ENCODE data around the gene TSPEAR. TPM values are rescaled to one million over a fixed set of nuclear protein-coding genes. Genes with fewer than 3 reads are reported as not detected.
A peak's percentile ranks its signal among the peaks of the same experiment; 100 is the strongest.
"Not testable (repeated sequence)": the region's sequence is repeated elsewhere in the genome, so short reads cannot be mapped to it uniquely, and the experiment has no call there.

Gene TSPEAR
- total and polyA plus RNA-seq, 2 donors from 2014 or later = 0.09 to 0.22 TPM

DNA sequence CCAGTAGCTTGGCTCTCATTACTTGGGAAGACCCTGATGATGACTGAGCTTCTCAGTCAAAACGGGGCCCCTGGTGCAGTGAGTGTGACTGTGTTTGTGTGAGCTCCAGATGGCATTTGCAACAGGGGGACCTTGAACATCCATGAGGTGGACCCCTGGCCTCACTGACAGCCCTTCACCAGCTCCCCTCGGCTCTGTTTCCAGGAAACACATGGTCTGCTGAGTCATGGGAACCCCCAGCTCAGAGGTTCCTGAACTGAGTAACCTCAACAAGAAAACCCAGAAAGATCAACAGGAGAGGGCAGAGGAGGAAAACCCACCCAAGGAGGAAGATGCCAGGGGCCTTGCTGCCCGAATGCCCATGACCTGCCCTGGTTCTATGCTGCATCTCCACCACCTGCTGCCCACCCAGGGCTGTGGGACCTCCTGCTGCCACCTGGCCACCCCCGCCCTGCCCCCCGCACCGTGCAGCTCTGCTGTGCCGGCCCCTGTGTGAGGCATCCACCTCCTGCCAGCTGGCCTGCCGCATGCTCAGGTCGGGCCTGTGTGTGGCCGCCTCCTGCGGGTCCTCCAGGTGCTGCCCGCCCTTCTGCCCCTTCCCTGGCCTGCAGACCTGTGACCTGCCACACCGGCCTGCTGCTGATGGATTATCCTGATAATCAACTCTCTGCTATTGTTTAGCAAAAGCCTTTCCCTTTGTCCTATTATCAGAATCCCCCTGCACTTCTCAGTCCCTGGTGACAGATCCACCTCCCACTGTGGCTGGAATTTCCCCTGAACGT, 25.2 kb downstream of the TSPEAR start:
- H3K9ac ChIP-seq (ENCODE audit: low read length in 3 of 3) = no peak overlapping the region
- no peaks in the 10 kb centered on the region for H3K4me1 ChIP-seq (ENCODE audit: control insufficient read depth in 2 of 3, insufficient read depth in 2 of 3, low read depth in 1 of 3, low read length in 3 of 3)
- FAIRE-seq (no peak), DNase-seq (peak in 1 of 5 donors; percentile 61)
- no peaks in the 10 kb centered on the region for H3K9me3 ChIP-seq (ENCODE audit: control insufficient read depth in 2 of 3, insufficient read depth in 1 of 3, low read length in 3 of 3)
- H3K4me3 ChIP-seq (ENCODE audit: low read length in 3 of 3) = no peak overlapping the region
- no peaks in the 10 kb centered on the region for H3K36me3 ChIP-seq (ENCODE audit: control insufficient read depth in 2 of 3, insufficient read depth in 3 of 3, low read length in 3 of 3)
- no peaks in the 10 kb centered on the region for H3K27me3 ChIP-seq (ENCODE audit: control insufficient read depth, insufficient read depth, low read length)
- H3K27ac ChIP-seq (ENCODE audit: low read depth in 2 of 2, low read length in 2 of 2) = no peak overlapping the region
- intact Hi-C loops (cut with DNase I) = no loop called here
- TF ChIP-seq, protein P1, sequence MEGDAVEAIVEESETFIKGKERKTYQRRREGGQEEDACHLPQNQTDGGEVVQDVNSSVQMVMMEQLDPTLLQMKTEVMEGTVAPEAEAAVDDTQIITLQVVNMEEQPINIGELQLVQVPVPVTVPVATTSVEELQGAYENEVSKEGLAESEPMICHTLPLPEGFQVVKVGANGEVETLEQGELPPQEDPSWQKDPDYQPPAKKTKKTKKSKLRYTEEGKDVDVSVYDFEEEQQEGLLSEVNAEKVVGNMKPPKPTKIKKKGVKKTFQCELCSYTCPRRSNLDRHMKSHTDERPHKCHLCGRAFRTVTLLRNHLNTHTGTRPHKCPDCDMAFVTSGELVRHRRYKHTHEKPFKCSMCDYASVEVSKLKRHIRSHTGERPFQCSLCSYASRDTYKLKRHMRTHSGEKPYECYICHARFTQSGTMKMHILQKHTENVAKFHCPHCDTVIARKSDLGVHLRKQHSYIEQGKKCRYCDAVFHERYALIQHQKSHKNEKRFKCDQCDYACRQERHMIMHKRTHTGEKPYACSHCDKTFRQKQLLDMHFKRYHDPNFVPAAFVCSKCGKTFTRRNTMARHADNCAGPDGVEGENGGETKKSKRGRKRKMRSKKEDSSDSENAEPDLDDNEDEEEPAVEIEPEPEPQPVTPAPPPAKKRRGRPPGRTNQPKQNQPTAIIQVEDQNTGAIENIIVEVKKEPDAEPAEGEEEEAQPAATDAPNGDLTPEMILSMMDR (IDR thresholded peaks at IDR 0.05; ENCODE audit: borderline replicate concordance, extremely low read depth, insufficient read depth) = no peak

DNA sequence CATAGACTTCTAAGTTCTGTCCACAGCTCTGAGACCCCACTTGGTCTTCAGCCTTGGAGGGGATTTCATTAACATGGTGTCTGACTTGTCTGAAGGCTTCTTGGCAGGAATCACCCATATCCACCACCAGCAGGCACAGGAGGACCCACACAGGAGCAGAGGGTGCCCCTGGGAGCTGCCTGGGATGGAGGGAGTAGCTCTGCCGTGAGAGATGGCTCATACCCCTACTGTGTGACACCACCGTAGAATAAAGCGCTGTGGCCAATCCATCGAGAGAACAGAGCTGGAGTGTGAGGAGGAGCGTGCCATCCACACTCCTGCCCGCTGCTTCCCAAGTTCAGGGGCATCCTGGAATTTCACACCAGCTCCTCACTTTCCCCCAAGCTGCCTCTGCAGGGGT, 26.3 kb downstream of the TSPEAR start:
- H3K27ac ChIP-seq (ENCODE audit: low read depth in 2 of 2, low read length in 2 of 2); H3K9ac ChIP-seq (ENCODE audit: low read length in 3 of 3); H3K4me3 ChIP-seq (ENCODE audit: low read length in 3 of 3); H3K9me3 ChIP-seq (ENCODE audit: control insufficient read depth in 2 of 3, insufficient read depth in 1 of 3, low read length in 3 of 3); H3K36me3 ChIP-seq (ENCODE audit: control insufficient read depth in 2 of 3, insufficient read depth in 3 of 3, low read length in 3 of 3); H3K27me3 ChIP-seq (ENCODE audit: control insufficient read depth, insufficient read depth, low read length); DNase-seq; intact Hi-C loops (cut with DNase I); H3K4me1 ChIP-seq (ENCODE audit: control insufficient read depth in 2 of 3, insufficient read depth in 2 of 3, low read depth in 1 of 3, low read length in 3 of 3); FAIRE-seq: not testable (repeated sequence)

GRCh38 chr21:44684483-44684882, 26.9 kb downstream of the TSPEAR start:
- H3K36me3 ChIP-seq (ENCODE audit: control insufficient read depth in 2 of 3, insufficient read depth in 3 of 3, low read length in 3 of 3) = no peaks in the 10 kb centered on the region
- H3K4me1 ChIP-seq (ENCODE audit: control insufficient read depth in 2 of 3, insufficient read depth in 2 of 3, low read depth in 1 of 3, low read length in 3 of 3) = no peaks in the 10 kb centered on the region
- H3K27ac ChIP-seq (ENCODE audit: low read depth in 2 of 2, low read length in 2 of 2) = no peak overlapping the region
- TF ChIP-seq, protein P1 (IDR thresholded peaks at IDR 0.05; ENCODE audit: borderline replicate concordance, extremely low read depth, insufficient read depth) = no peak
- no peak overlapping the region for H3K9ac ChIP-seq (ENCODE audit: low read length in 3 of 3)
- no peaks in the 10 kb centered on the region for H3K27me3 ChIP-seq (ENCODE audit: control insufficient read depth, insufficient read depth, low read length)
- H3K4me3 ChIP-seq (ENCODE audit: low read length in 3 of 3) = no peak overlapping the region
- FAIRE-seq (no peak), DNase-seq (peak in 1 of 5 donors; percentile 28)
- H3K9me3 ChIP-seq (ENCODE audit: control insufficient read depth in 2 of 3, insufficient read depth in 1 of 3, low read length in 3 of 3) = no peaks in the 10 kb centered on the region
- intact Hi-C loops (cut with DNase I) = no loop called here

- H3K9ac ChIP-seq (ENCODE audit: low read length in 3 of 3) = no peak overlapping the region
- intact Hi-C loops (cut with DNase I) = no loop called here
- FAIRE-seq = no peak
- no peaks in the 10 kb centered on the region for H3K36me3 ChIP-seq (ENCODE audit: control insufficient read depth in 2 of 3, insufficient read depth in 3 of 3, low read length in 3 of 3)
- H3K27me3 ChIP-seq (ENCODE audit: control insufficient read depth, insufficient read depth, low read length) = no peaks in the 10 kb centered on the region
- H3K9me3 ChIP-seq (ENCODE audit: control insufficient read depth in 2 of 3, insufficient read depth in 1 of 3, low read length in 3 of 3) = no peaks in the 10 kb centered on the region
- H3K27ac ChIP-seq (ENCODE audit: low read depth in 2 of 2, low read length in 2 of 2) = no peak overlapping the region
- H3K4me1 ChIP-seq (ENCODE audit: control insufficient read depth in 2 of 3, insufficient read depth in 2 of 3, low read depth in 1 of 3, low read length in 3 of 3) = no peaks in the 10 kb centered on the region
- DNase-seq = peak in 1 of 5 donors; percentile 19
- H3K4me3 ChIP-seq (ENCODE audit: low read length in 3 of 3) = no peak overlapping the region
- TF ChIP-seq, protein P1 (IDR thresholded peaks at IDR 0.05; ENCODE audit: borderline replicate concordance, extremely low read depth, insufficient read depth) = no peak
Measured at GRCh38 chr21:44684077-44684476, 27.3 kb downstream of the TSPEAR start.

Data from kidney (tissue), 14 donors.